Measurements from ENCODE around the gene C17orf113.

DNA sequence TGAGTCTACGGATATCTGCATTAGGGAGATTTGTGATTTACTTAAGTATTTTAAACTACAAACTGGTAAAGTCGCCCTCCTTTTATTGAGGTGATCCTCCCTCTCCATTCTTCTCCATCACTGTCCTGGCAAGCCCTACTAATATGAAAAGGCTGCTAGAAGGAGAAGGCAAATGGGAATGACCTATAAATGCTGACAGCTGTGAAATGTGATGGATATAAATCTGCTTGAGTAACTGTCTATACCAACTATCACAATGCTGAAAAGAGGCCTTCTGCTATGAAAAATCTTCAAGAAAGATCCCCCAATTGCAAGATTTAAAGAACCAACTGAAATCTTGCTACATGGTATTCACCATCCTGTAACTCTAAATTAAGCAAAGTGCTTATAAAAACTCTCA lies 48.7 kb downstream of the C17orf113 start:
- TF ChIP-seq SUZ12 (IDR thresholded peaks at IDR 0.05; ENCODE audit: extremely low read depth, insufficient read depth, insufficient read length) (no peak), ZNF274 (IDR thresholded peaks at IDR 0.05; ENCODE audit: low read depth, low read length) (no peak), YY1 (IDR thresholded peaks at IDR 0.05; ENCODE audit: insufficient read depth, insufficient read length) (no peak)
